ENCODE data around the gene CEP72. TPM values are rescaled to one million over a fixed set of nuclear protein-coding genes. Genes with fewer than 3 reads are reported as not detected.
"Not testable (repeated sequence)": the region's sequence is repeated elsewhere in the genome, so short reads cannot be mapped to it uniquely, and the experiment has no call there.

Gene CEP72
- total RNA-seq, 2 experiments from 2014 or later: 21.6 to 22.5 TPM

DNA sequence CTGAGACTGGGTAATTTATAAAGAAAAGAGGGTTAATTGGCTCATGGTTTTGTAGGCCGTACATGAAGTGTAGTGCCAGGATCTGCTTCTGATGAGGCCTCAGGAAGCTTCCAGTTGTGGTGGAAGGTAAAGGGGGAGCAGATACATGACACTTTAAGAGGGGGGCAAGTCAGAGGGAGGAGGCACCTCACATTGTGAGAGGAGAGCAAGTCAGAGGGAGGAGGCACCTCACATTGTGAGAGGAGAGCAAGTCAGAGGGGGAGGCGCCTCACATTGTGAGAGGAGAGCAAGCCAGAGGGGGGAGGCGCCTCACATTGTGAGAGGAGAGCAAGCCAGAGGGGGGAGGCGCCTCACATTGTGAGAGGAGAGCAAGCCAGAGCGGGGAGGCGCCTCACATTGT, 7.0 kb upstream of the CEP72 start:
- H3K4me3 Mint-ChIP-seq; POLR2A ChIA-PET; H3K27ac Mint-ChIP-seq; H3K9me3 Mint-ChIP-seq; DNase-seq; H3K4me1 Mint-ChIP-seq (ENCODE audit: low read depth); intact Hi-C loops (cut with micrococcal nuclease); CTCF ChIA-PET; H3K36me3 Mint-ChIP-seq: not testable (repeated sequence)
- peaks cover 13% of the 10 kb centered on the region for H3K27me3 Mint-ChIP-seq

DNA sequence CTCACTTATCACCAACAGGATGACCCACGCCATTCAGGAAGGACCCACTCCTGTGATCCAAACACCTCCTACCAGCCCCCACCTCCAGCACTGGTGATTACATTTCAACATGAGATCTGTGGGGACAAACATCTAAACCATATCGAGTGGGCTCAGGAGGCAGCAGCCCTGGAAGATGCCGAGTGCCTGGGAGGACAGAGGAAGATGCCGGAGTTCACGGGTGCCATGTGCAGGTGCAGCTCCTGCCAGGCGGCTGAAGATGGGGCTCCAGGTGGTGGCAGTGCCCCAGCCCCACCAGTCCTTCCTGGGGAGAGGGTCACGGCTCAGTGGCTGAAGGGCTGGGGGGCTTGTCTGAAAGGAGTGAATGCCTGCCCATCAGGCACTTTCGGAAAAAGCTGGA, 6.1 kb upstream of the CEP72 start:
- no peaks in the 10 kb centered on the region for H3K36me3 Mint-ChIP-seq
- no peaks in the 10 kb centered on the region for H3K9me3 Mint-ChIP-seq
- intact Hi-C loops (cut with micrococcal nuclease): no loop called here
- ChIA-PET CTCF (no interaction called here), POLR2A (no interaction called here)
- peaks cover 10% of the 10 kb centered on the region for H3K27me3 Mint-ChIP-seq
- H3K4me1 Mint-ChIP-seq (ENCODE audit: low read depth): peaks cover 7% of the 10 kb centered on the region
- DNase-seq: no peak
- H3K27ac Mint-ChIP-seq: no peak overlapping the region
- no peak overlapping the region for H3K4me3 Mint-ChIP-seq

DNA sequence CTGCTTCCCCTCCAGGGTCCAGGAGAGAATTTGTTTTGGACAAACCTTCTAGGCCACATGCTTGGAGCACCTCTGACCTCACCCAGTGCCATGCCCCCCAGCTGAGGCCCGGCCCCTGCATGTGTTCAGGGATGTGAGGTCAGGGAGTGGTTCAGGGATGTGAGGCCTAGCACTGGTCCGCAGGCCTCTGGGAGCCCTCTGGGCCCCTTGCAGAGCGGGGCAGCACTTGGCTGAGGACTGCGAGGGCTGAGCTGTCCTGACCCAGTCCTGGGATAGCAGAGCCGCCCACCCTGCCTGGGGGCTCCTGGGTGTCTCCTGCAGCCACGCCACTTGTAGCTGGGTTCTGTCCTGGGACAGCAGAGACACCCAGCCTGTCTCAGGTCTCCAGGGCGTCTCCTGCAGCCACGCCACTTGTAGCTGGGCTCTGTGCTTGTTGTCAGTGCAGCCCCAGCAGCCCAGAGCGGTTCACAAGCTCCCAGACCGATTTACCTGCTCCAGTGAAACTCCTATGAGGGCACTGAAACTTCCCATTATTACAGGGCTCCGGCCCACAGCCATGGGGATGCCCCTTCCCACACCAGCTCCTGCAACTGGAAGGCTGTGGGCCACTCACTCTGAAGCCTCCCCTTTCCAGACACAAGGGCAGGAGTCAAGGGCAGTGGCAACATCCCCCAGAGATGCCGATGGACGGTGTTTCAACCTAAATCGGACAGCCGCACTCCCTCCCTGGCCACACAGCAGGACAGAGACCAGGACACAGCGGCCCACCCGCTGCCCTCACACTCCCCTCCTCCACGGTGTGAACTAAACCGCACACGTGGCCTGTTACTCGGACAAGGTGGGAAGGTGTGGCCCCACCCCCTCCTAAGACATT, 5.4 kb upstream of the CEP72 start:
- intact Hi-C loops (cut with micrococcal nuclease): no loop called here
- CTCF ChIA-PET: no interaction called here
- Mint-ChIP-seq H3K9me3 (no peaks in the 10 kb centered on the region), H3K27ac (no peak overlapping the region), H3K27me3 (peaks cover 10% of the 10 kb centered on the region), H3K36me3 (no peaks in the 10 kb centered on the region), H3K4me1 (ENCODE audit: low read depth) (peaks cover 13% of the 10 kb centered on the region), H3K4me3 (no peak overlapping the region)
- DNase-seq: no peak
- POLR2A ChIA-PET: no interaction called here

DNA sequence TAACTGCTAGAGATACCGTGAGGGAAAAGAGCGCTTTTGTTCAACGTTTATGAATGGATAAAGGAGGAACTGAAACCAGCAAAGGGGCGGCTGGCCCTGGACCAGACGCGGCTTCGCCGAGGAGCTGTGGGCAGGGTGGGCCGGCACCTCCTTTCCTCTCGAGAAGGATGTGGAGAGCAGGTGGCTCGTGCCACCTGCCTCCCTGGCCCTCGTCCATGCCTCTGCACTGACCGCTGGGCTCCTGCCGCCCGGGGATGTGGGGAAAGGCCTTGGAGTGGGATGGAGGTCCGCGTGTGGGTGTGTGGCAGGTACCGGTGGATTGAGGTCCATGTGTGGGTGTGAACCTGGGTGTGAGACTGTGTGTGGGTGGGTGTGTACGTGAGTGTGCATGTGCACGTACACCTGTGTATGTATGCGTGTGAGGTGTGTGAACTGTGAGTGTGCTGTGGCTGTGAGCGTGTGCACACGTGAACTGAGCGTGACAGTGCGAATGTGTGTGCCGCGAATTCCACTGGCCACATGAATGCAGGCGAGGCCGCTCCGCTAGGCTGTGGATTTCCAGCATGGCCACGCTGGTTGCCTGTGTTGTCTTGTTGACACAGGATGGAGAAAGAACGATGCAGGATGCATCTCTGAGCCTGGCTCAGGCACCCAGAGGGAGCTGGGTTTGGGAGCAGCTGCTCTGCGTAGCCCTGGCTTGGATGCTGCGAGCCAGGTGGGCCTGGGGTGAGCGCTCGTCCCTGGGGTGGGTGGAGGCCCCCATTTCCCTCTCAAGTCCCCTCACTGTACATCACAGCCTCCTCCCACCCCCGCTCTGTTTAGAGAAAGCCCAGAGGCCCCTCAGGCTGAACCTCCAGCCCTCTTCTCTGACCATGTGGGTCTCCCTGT, 4.4 kb upstream of the CEP72 start:
- H3K9me3 Mint-ChIP-seq: peaks cover under 1% of the 10 kb centered on the region
- DNase-seq: no peak
- CTCF ChIA-PET: no interaction called here
- peaks cover 2% of the 10 kb centered on the region for H3K36me3 Mint-ChIP-seq
- peaks cover 15% of the 10 kb centered on the region for H3K4me1 Mint-ChIP-seq (ENCODE audit: low read depth)
- H3K27me3 Mint-ChIP-seq: peaks cover 9% of the 10 kb centered on the region
- intact Hi-C loops (cut with micrococcal nuclease): no loop called here
- no peak overlapping the region for H3K27ac Mint-ChIP-seq
- POLR2A ChIA-PET: no interaction called here
- no peak overlapping the region for H3K4me3 Mint-ChIP-seq

DNA sequence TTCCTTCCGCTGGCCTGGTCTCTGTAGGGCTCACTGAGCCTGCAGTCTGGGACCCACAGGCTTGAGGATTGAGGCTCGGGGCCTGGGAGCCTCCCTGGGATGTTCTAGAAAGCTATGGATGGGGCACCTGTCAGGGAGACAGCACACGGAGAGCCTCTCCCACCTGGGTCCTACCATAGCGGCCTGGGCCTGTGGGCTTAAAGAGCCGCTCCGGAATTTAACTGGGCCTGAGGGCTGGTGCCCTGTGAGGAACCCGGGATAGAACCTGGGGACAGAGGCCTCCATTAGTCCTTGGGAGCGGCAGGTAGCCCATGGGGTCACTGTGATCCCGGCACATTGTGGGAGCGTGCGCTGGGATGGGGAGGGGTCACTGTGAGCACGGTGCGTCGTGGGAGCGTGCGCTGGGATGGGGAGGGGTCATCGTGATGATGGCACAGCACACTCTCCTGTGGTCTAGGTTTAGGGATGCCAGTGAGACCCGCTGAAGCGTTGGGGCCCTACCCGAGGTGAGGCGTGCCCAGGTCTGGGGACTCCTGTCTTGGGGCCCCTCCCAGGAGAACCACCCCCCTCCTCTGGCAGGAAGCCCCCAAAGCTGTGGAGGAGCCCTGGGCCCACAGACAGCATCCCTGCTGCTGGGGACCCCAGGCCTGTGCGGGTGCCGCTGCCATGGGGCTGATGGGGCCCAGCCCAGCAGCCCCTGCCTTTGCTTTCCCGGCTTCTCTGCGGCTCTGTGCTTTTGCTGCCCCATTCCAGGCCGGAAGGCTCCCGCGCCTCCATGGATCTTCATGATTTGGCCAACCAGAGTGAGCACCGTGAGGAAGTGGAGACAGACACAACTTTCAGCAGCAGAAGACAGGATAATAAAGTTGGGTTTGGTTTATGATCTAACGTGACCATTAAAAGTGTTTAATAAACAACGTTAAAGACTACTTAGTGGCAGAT, 3.4 kb upstream of the CEP72 start:
- Mint-ChIP-seq H3K36me3 (peaks cover 5% of the 10 kb centered on the region), H3K4me3 (no peak overlapping the region), H3K9me3 (peaks cover 4% of the 10 kb centered on the region), H3K4me1 (ENCODE audit: low read depth) (peaks cover 23% of the 10 kb centered on the region), H3K27ac (no peak overlapping the region), H3K27me3 (peaks cover 9% of the 10 kb centered on the region)
- ChIA-PET CTCF (no interaction called here), POLR2A (no interaction called here)
- intact Hi-C loops (cut with micrococcal nuclease): no loop called here
- no peak for DNase-seq

DNA sequence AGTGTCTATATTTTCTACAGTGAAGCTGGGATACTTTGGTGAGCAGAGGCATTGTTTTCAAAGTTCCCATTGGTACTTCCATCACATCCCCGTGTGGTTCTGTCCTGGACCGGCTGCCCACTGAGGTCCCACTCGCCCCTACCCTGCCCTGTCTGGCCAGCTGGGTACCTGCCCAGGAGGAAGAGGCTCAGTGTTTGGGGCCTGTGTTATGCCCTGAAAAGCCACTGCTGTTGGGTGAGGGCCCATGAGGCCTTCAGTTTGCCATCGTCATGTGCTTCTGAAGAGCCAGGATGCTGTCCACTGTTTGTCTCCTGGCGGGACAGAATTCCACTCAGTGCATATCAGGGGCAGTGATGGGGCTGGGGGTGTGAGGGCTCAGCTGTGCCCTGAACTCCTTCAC, 2.6 kb upstream of the CEP72 start:
- DNase-seq: no peak
- ChIA-PET POLR2A (no interaction called here), CTCF (no interaction called here)
- Mint-ChIP-seq H3K4me3 (no peak overlapping the region), H3K27me3 (peaks cover 9% of the 10 kb centered on the region), H3K27ac (no peak overlapping the region), H3K4me1 (ENCODE audit: low read depth) (peaks cover 31% of the 10 kb centered on the region), H3K36me3 (peaks cover 7% of the 10 kb centered on the region), H3K9me3 (peaks cover 4% of the 10 kb centered on the region)
- intact Hi-C loops (cut with micrococcal nuclease): no loop called here

GRCh38 chr5:610011-610743, 2.0 kb upstream of the CEP72 start:
- ChIA-PET CTCF (no interaction called here), POLR2A (no interaction called here)
- H3K4me3 Mint-ChIP-seq: no peak overlapping the region
- peaks cover 10% of the 10 kb centered on the region for H3K36me3 Mint-ChIP-seq
- DNase-seq: no peak
- H3K27me3 Mint-ChIP-seq: peaks cover 9% of the 10 kb centered on the region
- H3K9me3 Mint-ChIP-seq: peaks cover 4% of the 10 kb centered on the region
- H3K27ac Mint-ChIP-seq: no peak overlapping the region
- H3K4me1 Mint-ChIP-seq (ENCODE audit: low read depth): peaks cover 34% of the 10 kb centered on the region
- intact Hi-C loops (cut with micrococcal nuclease): loop anchor here (5.0 kb wide), 1 partner anchor 282 kb away; the partner anchor contains the start of genes BRD9 and TRIP13

DNA sequence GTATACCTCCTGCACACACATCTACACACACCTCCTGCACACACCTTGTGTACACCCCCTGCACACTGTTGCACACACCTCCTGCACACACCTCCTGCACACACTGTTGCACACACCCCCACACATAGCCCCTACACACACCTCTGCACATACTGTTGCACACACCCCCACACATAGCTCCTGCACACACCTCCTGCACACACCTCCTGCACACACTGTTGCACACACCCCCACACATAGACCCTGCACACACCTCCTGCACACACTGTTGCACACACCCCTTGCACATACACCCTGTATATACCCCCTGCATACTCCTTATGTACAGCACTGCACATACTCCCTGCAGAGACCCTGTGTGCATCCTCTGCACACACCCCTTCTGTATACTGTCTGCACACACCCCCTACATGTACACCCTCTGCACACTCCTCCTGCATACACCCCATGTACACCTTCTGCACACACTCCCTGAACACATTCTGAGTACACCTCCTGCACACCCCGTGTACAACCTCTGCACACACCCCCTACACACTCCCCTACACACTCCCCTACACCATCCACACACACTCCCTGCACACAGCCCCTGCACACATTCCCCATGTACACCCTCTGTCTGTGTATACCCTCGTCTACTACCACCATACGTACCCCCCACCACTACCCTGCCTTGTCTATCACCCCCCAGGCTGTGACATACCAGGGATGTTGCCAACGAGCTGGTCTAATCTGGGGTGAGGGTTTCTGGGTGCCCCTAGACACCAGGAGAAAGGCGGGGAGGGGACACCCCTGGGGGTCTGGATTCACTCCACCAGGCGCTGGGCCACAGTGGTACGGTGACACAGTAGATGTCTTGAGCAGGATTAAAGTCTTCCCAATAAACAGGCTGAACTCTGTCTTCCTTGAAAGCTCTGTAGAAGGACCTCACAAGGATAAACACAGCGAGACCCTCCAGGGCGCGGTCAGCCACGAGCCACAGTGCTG, 1.1 kb upstream of the CEP72 start:
- POLR2A ChIA-PET: interaction anchor here (1.3 kb wide), 1 partner anchor 36 kb away, joined by 3 read pairs; no protein-coding TSS in a partner anchor
- no peak for DNase-seq
- peaks cover 6% of the 10 kb centered on the region for H3K27me3 Mint-ChIP-seq
- CTCF ChIA-PET: no interaction called here
- H3K4me1 Mint-ChIP-seq (ENCODE audit: low read depth): peaks cover 39% of the 10 kb centered on the region
- H3K36me3 Mint-ChIP-seq: peaks cover 16% of the 10 kb centered on the region
- peaks cover 8% of the 10 kb centered on the region for H3K9me3 Mint-ChIP-seq
- no peak overlapping the region for H3K27ac Mint-ChIP-seq
- peak overlapping the region; percentile 75 for H3K4me3 Mint-ChIP-seq
- intact Hi-C loops (cut with micrococcal nuclease): loop anchor here (5.0 kb wide), 1 partner anchor 281 kb away; the partner anchor contains the start of genes BRD9 and TRIP13

- H3K4me3 Mint-ChIP-seq: peak overlapping the region; percentile 93
- peaks cover 1% of the 10 kb centered on the region for H3K27me3 Mint-ChIP-seq
- CTCF ChIA-PET: interaction anchor here (1.2 kb wide), 1 partner anchor 296 kb away, joined by 5 read pairs; no protein-coding TSS in a partner anchor
- peaks cover 22% of the 10 kb centered on the region for H3K36me3 Mint-ChIP-seq
- POLR2A ChIA-PET: interaction anchor here (0.6 to 1.3 kb wide), 2 partner anchors 34 to 293 kb away, joined by 3 read pairs; no protein-coding TSS in a partner anchor
- intact Hi-C loops (cut with micrococcal nuclease): loop anchor here (1.0 to 5.0 kb wide), 2 partner anchors 139 to 280 kb away; partner anchors contain the start of genes BRD9 and TRIP13
- H3K27ac Mint-ChIP-seq: peak overlapping the region; percentile 63
- H3K4me1 Mint-ChIP-seq (ENCODE audit: low read depth): peaks cover 39% of the 10 kb centered on the region
- peaks cover 8% of the 10 kb centered on the region for H3K9me3 Mint-ChIP-seq
- DNase-seq: no peak
Measured at GRCh38 chr5:612498-613424, 621 bp downstream of the CEP72 start.

All from activated CD4-positive, alpha-beta memory T cell treated with anti-CD3 and anti-CD28 coated beads for 36 hours (primary cell).